SKM-1 treated with dmso at 0.1 percent for 144 hours (cell line): Measurements from ENCODE around the gene HECW1.

Experiments used
- DNase-seq: peaks from one replicate; lab custom pipeline; 2025; ENCODE audit not compliant: unreplicated experiment; lab: John Stamatoyannopoulos, UW

The HECW1 gene

DNA sequence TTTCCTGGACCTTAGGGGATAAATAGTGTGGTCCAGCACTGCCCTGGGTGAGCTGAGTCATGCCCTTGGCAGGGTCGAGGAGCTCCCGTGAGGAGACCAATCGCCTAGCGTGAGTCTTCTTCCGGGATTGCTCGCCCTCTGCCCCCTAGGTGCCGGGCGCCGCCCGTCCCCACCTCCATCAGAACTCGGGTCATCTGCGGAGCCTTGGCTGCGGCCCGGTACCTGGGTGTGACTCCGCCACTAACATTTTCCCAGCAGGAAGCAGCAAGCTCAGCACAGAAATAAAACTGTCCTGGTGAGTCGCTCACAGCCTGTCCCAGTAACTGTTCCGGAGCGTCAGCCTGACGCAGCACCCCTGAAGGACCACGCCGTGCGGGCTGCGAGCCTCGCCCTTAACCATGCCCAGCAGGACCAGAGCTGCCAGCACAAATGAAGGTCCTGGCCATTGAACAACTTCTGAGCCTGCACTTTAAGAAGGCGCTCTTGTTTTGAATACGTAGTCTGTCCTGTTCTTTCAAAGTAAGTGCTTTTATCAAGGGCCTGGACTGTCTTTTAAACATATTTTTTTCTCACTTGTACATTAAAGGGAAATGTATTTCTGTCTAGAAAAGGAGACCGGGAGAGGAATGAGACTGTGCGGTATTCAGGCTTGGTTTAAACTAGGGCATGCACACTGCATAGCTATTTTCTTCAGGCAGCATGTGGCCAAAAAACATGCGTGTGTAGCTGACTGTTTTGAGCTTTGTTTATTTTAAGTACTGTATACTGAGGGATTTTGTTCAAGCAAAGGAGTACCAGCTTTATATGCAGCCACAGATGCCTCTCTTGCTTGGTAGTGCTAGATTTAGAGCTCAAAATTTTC lies 136.7 kb downstream of the HECW1 start:
- no peak for DNase-seq

DNA sequence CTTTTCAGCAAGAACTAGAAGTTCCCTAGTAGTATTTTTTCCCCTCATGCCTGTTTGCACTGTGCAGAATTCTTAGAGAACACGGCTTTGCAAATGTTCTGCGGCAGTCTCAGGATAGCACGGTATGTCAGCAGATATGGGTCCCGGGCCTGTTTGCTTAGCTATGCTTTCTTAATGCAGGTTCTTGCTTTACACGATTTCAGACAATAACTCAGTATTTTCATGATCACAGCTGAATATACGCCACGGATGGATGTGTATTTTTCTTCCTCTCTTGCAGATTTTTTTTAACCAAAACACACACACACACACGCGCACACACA lies 137.3 kb downstream of the HECW1 start:
- DNase-seq: no peak

DNA sequence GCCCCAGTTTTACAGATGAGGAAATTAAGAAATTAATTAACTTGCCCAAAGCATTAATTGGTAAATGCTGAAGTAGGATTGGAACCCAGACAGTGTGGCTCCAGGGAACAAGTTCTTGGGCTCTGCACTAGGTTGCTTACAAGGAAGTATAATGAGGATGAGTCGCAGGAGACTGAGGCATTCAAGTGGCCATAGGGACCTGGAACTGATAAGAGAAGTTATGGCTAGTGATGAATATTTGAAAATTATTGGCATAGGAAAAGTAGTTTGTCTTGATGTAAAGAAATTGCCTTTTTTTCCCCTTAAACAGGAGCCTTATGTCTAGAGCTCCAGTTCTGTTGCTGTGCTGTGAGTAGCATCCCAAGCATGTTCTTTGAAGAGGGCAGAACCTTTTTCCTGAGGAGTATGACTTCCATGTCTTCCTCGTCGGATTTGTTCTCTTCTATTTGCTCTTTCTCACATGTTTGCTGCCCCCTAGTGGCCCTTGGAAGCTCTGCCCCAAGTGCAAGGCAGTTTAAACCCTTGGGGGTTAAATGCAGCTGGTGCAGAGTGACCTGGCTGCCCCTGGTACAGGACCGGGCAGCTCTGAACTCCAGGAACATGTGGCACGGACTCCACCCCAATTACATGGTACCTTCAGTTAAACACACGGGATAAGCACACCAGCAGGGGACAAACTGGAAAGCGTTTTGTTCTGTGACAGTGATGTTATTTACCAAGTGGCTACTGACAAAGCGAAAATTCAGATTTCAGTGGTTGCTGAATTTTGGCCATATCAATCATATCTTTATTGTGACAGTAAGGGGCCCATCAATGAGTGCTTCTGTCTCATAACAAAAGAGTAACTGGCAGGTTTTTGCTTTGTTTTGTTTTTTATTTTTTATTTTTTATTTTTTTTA lies 148.8 kb downstream of the HECW1 start:
- DNase-seq: peak; percentile 51

DNA sequence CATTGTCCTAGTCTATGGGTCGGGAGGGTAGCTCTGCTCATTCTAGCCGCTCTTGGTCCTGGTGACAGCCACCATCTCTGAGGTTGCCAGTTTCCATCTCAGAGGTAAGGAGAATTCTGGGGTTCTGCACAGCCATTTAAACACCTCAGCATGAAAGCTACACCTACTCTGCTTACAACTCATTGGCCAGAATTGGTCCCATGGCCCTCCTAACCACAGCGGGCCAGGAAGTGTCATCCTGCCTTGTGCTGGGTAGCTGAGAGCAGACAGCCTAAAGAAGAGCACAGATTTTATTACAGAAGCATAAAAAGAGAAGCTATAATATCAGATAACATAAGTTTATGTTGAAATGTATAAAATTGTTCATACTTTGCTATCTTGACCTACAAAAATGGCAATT lies 152.7 kb downstream of the HECW1 start:
- no peak for DNase-seq

DNA sequence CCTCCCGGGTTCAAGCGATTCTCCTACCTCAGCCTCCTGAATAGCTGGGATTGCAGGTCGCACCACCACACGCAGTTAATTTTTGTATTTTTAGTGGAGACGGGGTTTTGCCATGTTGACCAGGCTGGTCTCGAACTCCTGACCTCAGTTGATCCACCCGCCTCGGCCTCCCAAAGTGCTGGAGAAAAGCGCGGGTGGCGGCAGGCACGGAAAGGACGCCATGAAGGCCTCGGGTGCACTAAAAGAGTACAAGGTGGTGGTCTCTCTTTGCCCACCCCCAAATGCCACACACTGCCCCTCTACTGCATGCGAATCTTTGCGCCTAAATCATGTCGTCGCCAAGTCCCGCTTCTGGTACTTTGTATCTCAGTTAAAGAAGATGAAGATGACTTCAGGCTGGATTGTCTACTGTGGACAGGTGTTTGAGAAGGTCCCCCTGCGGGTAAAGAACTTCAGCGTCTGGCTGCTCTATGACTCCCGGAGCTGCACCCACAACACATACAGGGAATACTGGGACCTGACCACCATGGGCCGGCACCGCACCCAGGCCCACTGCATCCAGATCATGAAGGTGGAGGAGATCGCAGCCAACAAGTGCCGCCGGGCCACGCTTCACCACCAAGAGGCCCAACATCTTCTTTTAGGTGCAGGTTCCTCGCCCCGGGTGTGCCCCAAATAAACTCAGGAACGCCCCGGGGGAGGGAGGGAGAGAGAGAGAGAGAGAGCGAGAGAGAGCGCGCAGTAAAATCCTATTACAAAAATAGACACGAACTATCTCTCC lies 161.7 kb downstream of the HECW1 start:
- no peak for DNase-seq

DNA sequence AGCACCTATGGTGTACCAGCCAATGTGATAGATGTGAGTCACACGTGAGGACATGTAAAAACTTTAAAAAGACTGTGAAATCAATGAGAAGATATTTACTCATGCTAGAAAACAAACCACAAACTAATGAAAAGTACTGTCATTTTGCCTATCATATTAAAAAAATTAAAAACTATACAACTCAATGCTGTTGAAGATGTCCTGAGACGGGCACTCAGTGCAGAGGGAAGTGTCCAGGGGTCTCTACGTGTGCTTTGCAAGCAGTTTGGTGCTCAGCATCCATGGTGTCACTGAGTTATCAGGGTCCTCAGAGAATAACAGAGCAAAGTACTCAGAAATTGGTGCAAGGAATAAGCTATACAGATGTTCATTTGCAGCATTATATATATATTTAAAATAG lies 162.3 kb downstream of the HECW1 start:
- DNase-seq: no peak

DNA sequence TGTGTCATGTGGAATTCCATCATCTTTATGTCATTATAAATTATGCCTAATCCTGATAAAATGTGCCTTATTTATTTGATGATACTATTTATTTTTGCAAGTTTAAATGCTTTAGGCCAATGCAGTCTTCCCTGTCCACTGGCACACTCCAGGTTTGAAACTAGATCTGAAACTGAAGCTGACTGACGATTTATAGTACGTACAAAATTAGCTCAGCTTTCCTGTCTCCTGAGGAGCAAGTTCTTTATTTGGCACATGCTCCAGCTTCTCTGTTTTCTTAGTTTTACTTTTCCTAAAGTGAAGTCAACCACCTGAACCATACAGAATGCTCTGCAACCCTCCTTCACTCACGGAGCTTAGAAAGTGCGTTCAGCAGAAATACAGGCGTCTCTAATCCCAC lies 164.1 kb downstream of the HECW1 start:
- no peak for DNase-seq

DNA sequence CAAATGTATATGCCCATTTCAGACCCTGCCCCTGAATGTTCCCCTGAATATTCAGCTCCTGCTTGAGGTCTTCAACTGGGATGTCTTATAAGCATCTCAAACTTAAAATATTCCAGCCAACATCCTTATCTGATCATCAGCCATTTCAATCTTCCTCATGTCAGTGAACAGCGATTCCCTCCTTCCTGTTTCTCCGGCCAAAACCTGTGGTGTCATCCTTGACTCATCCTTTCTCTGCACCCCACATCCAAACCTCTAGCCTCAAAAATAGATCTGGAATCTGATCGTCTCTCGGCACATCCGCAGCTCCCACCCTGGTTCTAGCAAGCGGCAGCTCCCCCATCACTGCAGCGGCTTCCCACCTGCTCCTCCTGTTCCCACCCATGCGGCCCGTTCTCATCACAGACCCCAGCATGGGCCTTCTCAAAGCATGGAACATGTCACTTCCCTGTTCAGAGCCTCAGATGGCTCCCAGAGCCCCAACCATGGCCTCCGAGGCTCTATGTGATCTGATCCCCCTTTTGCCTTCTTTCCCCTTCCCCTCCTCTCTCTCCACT lies 165.7 kb downstream of the HECW1 start:
- DNase-seq: no peak

DNA sequence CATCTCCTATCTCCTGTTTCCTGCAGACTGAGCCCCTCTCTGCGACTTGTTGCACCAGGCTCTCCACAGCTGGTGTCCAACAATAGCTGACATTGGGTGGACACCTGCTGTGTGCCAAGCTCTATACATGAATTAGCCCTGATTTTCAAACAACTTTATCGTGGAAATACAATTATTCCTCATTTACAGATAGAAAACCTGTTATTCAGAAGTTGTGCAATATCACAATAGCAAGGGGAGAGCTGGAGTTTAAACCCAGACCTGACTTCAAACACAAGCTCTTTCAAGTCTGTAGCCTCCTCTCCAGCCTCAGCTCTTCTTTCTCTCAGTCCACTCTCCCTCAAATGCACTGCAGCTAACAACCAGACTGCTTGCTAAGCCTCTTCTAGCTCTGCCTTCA lies 168.8 kb downstream of the HECW1 start:
- no peak for DNase-seq

DNA sequence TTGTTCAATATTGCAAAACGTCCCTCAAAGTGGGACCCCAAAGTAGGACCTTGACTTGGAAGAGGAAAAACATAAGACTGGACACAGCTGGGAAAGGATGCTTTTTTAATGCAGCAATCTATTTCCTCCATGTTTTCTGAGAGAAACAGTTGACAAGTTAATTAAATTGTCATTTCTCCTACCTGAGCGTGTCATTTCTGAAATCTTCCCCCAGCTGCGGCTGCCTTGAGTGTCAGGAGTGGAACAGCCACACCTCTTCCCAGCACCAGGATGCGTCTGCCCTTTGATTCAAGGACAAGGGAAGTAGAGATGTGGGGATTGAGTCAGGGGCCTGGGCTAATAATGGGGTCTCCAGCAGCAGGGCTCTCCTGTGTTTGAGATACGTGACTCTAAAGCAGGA lies 171.3 kb downstream of the HECW1 start:
- no peak for DNase-seq

DNA sequence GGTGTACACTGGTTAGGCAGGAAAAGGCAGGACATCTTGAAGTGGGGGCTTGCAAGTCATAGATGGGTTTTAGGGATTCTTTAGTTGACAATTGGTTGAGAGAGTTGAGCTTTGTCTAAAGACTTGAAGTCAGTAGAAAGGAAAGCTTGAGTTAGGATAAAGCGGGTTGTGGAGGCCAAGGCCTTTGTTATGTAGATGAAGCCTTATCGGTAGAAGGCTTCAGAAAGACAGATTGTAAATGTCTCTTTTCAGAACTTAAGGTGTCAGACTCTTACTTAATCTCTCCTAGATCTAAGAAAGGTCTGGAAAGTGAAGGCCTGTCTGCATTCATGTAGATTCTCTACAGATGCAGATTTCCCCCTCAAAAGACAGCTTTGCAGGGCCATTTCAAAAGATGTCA lies 177.4 kb downstream of the HECW1 start:
- no peak for DNase-seq

DNA sequence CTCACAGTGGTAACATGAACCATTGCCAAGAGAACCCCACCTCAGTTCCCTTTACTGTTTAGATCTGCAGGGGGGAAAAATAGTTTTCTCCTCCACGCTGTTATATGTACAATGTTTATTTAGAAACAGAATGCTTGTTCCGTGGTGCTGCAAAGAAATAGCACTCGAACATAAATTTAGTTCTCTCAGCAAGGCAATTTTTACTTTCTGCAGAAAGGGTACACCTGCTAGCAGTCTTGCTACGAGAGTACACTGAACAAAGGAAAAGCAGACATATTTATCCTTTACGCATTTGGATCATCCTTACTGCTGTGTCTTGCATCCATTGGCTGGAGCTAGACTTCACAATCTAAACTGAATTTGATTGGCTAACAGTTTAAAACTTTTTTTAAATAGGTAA lies 178.5 kb downstream of the HECW1 start:
- no peak for DNase-seq

DNA sequence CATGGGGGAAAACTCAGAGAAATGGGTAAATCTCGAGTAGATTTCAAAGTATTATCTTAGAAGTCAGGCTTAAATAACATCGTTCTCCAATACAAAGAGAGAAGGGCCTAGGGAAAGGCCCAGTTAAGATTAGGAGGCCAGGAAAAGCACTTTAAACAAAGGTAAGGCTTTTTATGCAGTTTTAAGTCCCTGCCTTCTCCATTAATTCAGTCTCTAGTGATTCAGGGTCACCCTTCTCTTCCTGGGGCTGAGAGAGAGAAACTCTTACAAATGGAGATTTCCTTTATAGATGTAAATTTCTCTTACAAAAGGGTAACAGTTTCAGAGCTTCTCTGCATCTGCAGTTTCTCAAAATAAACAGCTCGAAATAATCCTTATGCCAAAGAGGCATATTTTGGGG lies 179.3 kb downstream of the HECW1 start:
- DNase-seq: no peak

DNA sequence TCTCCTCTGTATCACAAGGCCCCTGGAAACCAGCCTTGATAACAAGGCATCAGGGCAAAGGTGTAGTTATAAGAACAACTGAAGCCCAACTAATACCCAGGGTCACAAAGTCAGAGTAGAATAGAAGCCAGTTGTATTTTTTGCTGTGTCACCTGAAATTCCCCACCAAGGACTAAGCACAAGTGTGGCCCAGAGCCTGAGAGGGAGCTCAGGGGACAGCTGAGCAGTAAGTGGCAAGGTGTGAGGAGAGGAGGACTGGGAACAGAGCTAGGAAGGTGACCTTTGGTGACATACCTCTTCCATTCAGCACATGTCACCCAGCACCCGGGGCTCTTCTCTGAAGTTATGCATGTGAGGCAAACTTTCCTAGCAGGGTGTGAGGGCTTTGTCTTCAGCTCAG lies 179.9 kb downstream of the HECW1 start:
- DNase-seq: no peak

DNA sequence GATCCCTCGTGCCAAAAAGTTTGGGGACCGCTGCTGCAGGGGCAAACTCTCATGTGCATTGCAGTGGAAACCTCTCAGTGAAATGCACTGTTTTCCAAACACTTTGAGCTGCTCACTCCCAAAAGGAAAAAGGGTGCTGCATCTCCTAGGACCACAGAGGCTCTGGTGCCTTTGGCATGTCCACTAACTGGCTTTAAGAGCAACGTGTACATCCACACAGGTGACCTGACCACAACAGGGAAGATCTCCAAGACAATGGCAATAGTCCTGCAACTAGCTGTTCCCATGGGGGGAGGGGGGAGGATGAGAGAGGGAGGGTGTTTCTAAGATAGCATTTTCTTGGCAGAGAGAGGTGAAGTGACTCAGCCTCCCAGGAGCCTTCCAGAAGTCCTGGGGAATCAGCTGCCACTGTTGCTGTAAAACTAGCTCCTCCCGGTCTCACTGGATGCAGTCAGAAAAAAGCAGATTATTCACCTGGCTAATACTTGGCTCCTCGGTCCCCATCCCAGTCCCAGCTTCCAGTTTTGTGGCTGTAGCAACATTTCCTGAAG lies 181.7 kb downstream of the HECW1 start:
- no peak for DNase-seq

DNA sequence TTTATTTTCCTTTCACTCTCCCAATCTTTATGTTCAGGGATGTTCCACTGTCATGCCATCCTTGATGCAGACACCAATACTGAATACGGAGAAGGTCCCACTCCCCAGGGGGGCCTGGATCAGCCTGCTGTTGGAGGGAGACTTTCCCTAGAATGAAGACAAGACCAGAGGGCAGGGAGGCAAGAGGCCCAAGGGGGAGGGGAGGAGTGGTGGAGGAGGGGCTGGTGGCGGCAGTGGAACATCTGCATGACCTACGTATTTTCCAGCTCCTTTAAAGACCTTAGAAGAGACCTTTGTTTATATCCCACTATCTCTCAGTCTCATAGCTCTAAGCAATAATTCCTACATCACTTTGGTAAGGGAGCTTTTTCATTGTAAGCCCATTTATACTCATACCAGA lies 183.0 kb downstream of the HECW1 start:
- no peak for DNase-seq

DNA sequence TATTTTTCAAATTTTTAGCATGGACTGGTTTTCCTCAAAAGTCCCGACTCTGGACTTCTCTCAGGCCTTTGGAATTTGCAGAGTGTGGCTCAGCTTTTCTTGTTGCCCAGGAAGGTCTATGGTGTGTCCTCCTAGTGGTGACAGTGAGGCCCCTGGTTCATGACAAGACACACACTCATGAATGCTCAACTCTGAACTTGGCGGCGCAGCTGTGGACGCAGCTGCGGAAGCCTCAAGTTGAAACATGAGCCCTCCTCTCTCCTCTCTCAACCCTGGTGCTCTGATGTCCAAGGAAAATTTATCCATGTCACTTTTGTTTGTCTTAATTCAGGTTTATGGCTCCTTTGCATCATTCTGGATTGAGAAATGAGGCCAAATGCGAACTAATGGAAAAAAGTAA lies 183.9 kb downstream of the HECW1 start:
- DNase-seq: no peak

DNA sequence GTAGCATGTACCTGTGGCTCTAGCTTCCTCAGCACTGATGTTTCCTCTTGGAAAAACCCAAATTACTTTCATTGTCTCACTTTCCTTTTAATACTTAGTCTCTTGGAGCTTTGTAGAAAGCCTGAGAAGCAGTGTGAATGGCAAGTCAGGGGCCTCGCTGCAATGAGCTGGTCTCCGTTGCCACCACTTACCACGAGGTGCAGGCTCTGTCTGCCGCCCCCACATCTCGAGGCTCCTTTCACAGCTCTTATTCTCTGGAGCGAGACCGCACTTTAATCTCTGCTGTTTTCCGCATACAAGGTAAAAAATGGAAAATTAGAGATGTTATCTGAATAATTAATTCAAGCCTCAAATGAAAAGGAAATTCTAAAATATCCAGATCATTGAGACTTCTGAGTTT lies 186.2 kb downstream of the HECW1 start:
- DNase-seq: no peak

DNA sequence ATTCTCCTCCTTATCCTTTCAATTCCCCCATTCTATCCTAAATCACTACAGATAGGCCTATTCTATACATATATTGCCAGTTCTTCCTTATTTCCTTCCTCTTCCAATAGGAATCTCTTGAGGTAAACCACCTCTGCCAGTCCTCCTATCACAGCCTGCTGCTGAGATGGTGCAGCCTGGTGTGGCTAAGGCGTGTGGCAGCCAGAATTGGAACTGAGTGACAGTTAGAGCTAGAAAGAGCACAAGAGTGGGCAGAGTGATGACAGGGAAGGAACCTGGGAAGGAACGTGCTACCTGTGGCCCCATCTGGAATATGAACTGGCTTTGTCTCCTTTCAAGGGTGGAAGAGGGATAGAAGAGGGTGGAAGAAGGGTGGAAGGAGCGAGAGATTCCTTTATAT lies 187.7 kb downstream of the HECW1 start:
- no peak for DNase-seq

DNA sequence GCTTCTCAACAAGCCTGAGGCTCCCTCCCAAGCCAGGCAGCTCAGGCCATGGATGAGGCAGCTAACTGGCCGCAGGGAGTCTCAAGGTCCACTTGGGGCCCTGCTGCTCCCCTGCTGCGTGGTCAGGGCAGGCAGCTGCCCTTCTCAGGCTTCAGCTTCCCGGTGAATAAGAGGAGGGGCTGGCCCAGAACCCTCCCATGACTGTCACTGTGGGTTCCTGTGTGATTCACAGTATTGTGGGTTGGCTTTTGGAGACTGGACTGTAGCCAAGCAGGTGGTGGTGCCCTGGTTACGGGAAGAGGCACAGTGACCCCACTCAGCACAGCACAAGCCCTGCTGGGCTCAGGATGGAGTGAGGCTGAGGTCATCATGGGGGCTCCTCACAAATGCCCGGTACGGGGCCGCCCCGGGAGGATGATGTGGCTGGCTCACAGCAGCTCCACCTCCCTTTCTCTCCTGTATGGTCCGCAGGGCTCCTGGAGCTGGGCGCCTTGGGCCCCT lies 189.8 kb downstream of the HECW1 start:
- DNase-seq: no peak
